ENCODE measurements around the gene ZC3H15.

DNA sequence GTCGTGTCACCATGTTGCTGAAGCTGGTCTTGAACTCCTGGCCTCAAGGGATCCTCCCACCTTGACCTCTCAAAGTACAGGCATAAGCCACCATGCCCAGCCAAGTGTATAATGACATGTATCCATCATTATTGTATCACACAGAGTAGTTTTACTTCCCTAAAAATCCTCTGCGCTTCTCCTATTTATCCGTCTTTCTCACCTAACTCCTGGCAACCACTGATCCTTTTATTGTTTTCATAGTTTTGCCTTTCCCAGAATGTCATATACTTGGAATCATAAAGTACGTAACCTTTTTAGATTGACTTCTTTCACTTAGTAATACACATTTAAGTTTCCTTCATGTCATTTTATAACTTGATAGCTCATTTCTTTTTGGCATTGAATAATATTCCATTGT lies 51.0 kb downstream of the ZC3H15 start:
- TF ChIP-seq CTCF (IDR thresholded peaks at IDR 0.05) (no peak), POLR2A (IDR thresholded peaks at IDR 0.05) (no peak)

Data from right lobe of liver (tissue), 4 donors.